ENCODE measurements around the gene MRPS2.

Gene MRPS2

GRCh38 chr9:135520916-135521607, 20.6 kb downstream of the MRPS2 start, which contains the start of gene LCN1:
Gene LCN1, plus strand, starts transcription at chr9:135521440. Its CDS starts 58 bp downstream, at chr9:135521498.
- no peak within 1 kb of the TSS for H3K27ac ChIP-seq
- TF ChIP-seq, protein P1, sequence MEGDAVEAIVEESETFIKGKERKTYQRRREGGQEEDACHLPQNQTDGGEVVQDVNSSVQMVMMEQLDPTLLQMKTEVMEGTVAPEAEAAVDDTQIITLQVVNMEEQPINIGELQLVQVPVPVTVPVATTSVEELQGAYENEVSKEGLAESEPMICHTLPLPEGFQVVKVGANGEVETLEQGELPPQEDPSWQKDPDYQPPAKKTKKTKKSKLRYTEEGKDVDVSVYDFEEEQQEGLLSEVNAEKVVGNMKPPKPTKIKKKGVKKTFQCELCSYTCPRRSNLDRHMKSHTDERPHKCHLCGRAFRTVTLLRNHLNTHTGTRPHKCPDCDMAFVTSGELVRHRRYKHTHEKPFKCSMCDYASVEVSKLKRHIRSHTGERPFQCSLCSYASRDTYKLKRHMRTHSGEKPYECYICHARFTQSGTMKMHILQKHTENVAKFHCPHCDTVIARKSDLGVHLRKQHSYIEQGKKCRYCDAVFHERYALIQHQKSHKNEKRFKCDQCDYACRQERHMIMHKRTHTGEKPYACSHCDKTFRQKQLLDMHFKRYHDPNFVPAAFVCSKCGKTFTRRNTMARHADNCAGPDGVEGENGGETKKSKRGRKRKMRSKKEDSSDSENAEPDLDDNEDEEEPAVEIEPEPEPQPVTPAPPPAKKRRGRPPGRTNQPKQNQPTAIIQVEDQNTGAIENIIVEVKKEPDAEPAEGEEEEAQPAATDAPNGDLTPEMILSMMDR (IDR thresholded peaks at IDR 0.05) = no peak
- TF ChIP-seq ZFX (IDR thresholded peaks at IDR 0.05; ENCODE audit: borderline replicate concordance) = no peak

GRCh38 chr9:135521608-135522095, 21.2 kb downstream of the MRPS2 start:
- no peak overlapping the region for H3K27ac ChIP-seq
- TF ChIP-seq ZFX (IDR thresholded peaks at IDR 0.05; ENCODE audit: borderline replicate concordance) = no peak
- TF ChIP-seq, protein P1 (IDR thresholded peaks at IDR 0.05) = no peak

- no peak overlapping the region for H3K27ac ChIP-seq
- TF ChIP-seq ZFX (IDR thresholded peaks at IDR 0.05; ENCODE audit: borderline replicate concordance) = no peak
- TF ChIP-seq, protein P1 (IDR thresholded peaks at IDR 0.05) = no peak
Observed at GRCh38 chr9:135522137-135522877, 21.8 kb downstream of the MRPS2 start.

GRCh38 chr9:135522931-135523330, 22.4 kb downstream of the MRPS2 start:
- no peak for TF ChIP-seq ZFX (IDR thresholded peaks at IDR 0.05; ENCODE audit: borderline replicate concordance)
- TF ChIP-seq, protein P1 (IDR thresholded peaks at IDR 0.05) = no peak
- H3K27ac ChIP-seq = no peak overlapping the region

GRCh38 chr9:135523521-135524129, 23.1 kb downstream of the MRPS2 start:
- TF ChIP-seq, protein P1 (IDR thresholded peaks at IDR 0.05) = no peak
- TF ChIP-seq ZFX (IDR thresholded peaks at IDR 0.05; ENCODE audit: borderline replicate concordance) = no peak
- H3K27ac ChIP-seq = no peak overlapping the region

- no peak overlapping the region for H3K27ac ChIP-seq
- TF ChIP-seq, protein P1 (IDR thresholded peaks at IDR 0.05) = no peak
- no peak for TF ChIP-seq ZFX (IDR thresholded peaks at IDR 0.05; ENCODE audit: borderline replicate concordance)
Observed at GRCh38 chr9:135524130-135524861, 23.8 kb downstream of the MRPS2 start.
